GM19351 (cell line): ENCODE results near the gene ANAPC2.

Source experiments
- ATAC-seq: cut with Tn5 transposase; IDR thresholded peaks from one replicate; pipeline ENCODE4 v1.9.1; 2021; ENCODE audit warnings: mild to moderate bottlenecking, moderate library complexity; ENCODE audit not compliant: unreplicated experiment

Gene ANAPC2

GRCh38 chr9:137194909-137195308 is 6.5 kb upstream of the ANAPC2 start:
- ATAC-seq, result no peak

- ATAC-seq, result no peak
Measured at GRCh38 chr9:137194388-137194787, 6.0 kb upstream of the ANAPC2 start.

GRCh38 chr9:137193771-137194170 is 5.4 kb upstream of the ANAPC2 start:
- no peak for ATAC-seq

GRCh38 chr9:137192859-137193258 is 4.5 kb upstream of the ANAPC2 start:
- ATAC-seq, result no peak

- no peak for ATAC-seq
Measured at GRCh38 chr9:137192448-137192780, 4.1 kb upstream of the ANAPC2 start.

GRCh38 chr9:137191691-137192447 is 3.5 kb upstream of the ANAPC2 start:
- ATAC-seq, result no peak

GRCh38 chr9:137191245-137191644 is 2.9 kb upstream of the ANAPC2 start:
- no peak for ATAC-seq

- ATAC-seq, result no peak
Measured at GRCh38 chr9:137190315-137190856, 2.0 kb upstream of the ANAPC2 start.

GRCh38 chr9:137189297-137190295 is 1.2 kb upstream of the ANAPC2 start:
- no peak for ATAC-seq

GRCh38 chr9:137188086-137188489 is 272 bp downstream of the ANAPC2 start:
- ATAC-seq, result no peak

GRCh38 chr9:137187386-137187785 is 974 bp downstream of the ANAPC2 start:
- no peak for ATAC-seq

- no peak for ATAC-seq
Measured at GRCh38 chr9:137186385-137186784, 2.0 kb downstream of the ANAPC2 start.

GRCh38 chr9:137185921-137186320 is 2.4 kb downstream of the ANAPC2 start:
- ATAC-seq, result no peak

- no peak for ATAC-seq
Measured at GRCh38 chr9:137184881-137185660, 3.3 kb downstream of the ANAPC2 start.

GRCh38 chr9:137183980-137184595 is 4.3 kb downstream of the ANAPC2 start:
- ATAC-seq, result no peak

- no peak for ATAC-seq
Measured at GRCh38 chr9:137182836-137183235, 5.5 kb downstream of the ANAPC2 start.

GRCh38 chr9:137181680-137182079 is 6.7 kb downstream of the ANAPC2 start:
- ATAC-seq, result no peak

GRCh38 chr9:137180491-137180890 is 7.9 kb downstream of the ANAPC2 start:
- ATAC-seq, result no peak

- no peak for ATAC-seq
Measured at GRCh38 chr9:137179761-137180160, 8.6 kb downstream of the ANAPC2 start.

- ATAC-seq, result no peak
Measured at GRCh38 chr9:137178939-137179630, 9.3 kb downstream of the ANAPC2 start.
